ENCODE data around the gene PFN1. TPM values are rescaled to one million over a fixed set of nuclear protein-coding genes. Genes with fewer than 3 reads are reported as not detected.

The PFN1 gene
- total and polyA plus RNA-seq, 2 experiments from 2014 or later: 244 to 706 TPM

- Histone ChIP-seq H2AFZ (peak overlapping the region; percentile 72), H3K27me3 (no peaks in the 10 kb centered on the region), H3K79me2 (peaks cover 38% of the 10 kb centered on the region), H3K4me1 (ENCODE audit: insufficient read depth) (peaks cover 31% of the 10 kb centered on the region), H3K9me3 (ENCODE audit: low read depth) (no peaks in the 10 kb centered on the region), H3K9me2 (replicated peaks; ENCODE audit: insufficient read depth) (no peaks in the 10 kb centered on the region), H3K36me3 (replicated peaks; ENCODE audit: insufficient read depth, low read depth) (no peaks in the 10 kb centered on the region), H4K20me1 (ENCODE audit: insufficient read depth, poor library complexity, severe bottlenecking) (peaks cover 21% of the 10 kb centered on the region), H3K4me2 (peak overlapping the region; percentile 86), H3K4me3 (peak overlapping the region; percentile 61), H3K27ac (peak overlapping the region; percentile 100)
- peak; percentile 92 for DNase-seq (ENCODE audit: low spot score)
- 2% methylated on average over 20 of the region's 75 CpGs for WGBS (ENCODE audit: low lambda C conversion rate, missing lambda C conversion rate)
- TF ChIP-seq EZH2phosphoT487 (IDR thresholded peaks at IDR 0.05; ENCODE audit: low read depth, severe bottlenecking, unreplicated experiment): no peak
- no peak for TF ChIP-seq CTCF (IDR thresholded peaks at IDR 0.05; ENCODE audit: poor library complexity)
- TF ChIP-seq EZH2 (IDR thresholded peaks at IDR 0.05; ENCODE audit: borderline replicate concordance): no peak
Observed at GRCh38 chr17:4949321-4950074, 1.2 kb upstream of the PFN1 start.

- peaks cover 43% of the 10 kb centered on the region for H3K79me2 ChIP-seq
- peak overlapping the region; percentile 100 for H3K27ac ChIP-seq
- H3K4me2 ChIP-seq: peak overlapping the region; percentile 86
- H3K4me1 ChIP-seq (ENCODE audit: insufficient read depth): peaks cover 31% of the 10 kb centered on the region
- no peaks in the 10 kb centered on the region for H3K27me3 ChIP-seq
- H3K36me3 ChIP-seq (replicated peaks; ENCODE audit: insufficient read depth, low read depth): no peaks in the 10 kb centered on the region
- no peaks in the 10 kb centered on the region for H3K9me2 ChIP-seq (replicated peaks; ENCODE audit: insufficient read depth)
- 0% methylated on average over 17 of the region's 40 CpGs for WGBS (ENCODE audit: low lambda C conversion rate, missing lambda C conversion rate)
- H2AFZ ChIP-seq: peak overlapping the region; percentile 72
- peak overlapping the region; percentile 61 for H3K4me3 ChIP-seq
- H3K9me3 ChIP-seq (ENCODE audit: low read depth): no peaks in the 10 kb centered on the region
- DNase-seq (ENCODE audit: low spot score): peak; percentile 97
- H4K20me1 ChIP-seq (ENCODE audit: insufficient read depth, poor library complexity, severe bottlenecking): peaks cover 21% of the 10 kb centered on the region
- TF ChIP-seq CTCF (IDR thresholded peaks at IDR 0.05; ENCODE audit: poor library complexity) (no peak), EZH2phosphoT487 (IDR thresholded peaks at IDR 0.05; ENCODE audit: low read depth, severe bottlenecking, unreplicated experiment) (no peak), EZH2 (IDR thresholded peaks at IDR 0.05; ENCODE audit: borderline replicate concordance) (no peak)
Observed at GRCh38 chr17:4948931-4949320, 596 bp upstream of the PFN1 start.

- Histone ChIP-seq H2AFZ (peak overlapping the region; percentile 54), H4K20me1 (ENCODE audit: insufficient read depth, poor library complexity, severe bottlenecking) (peaks cover 21% of the 10 kb centered on the region), H3K27ac (peak overlapping the region; percentile 100), H3K9me3 (ENCODE audit: low read depth) (no peaks in the 10 kb centered on the region), H3K27me3 (no peaks in the 10 kb centered on the region), H3K4me3 (peak overlapping the region; percentile 91), H3K9me2 (replicated peaks; ENCODE audit: insufficient read depth) (no peaks in the 10 kb centered on the region), H3K4me1 (ENCODE audit: insufficient read depth) (peaks cover 31% of the 10 kb centered on the region), H3K79me2 (peaks cover 47% of the 10 kb centered on the region), H3K4me2 (peak overlapping the region; percentile 86), H3K36me3 (replicated peaks; ENCODE audit: insufficient read depth, low read depth) (no peaks in the 10 kb centered on the region)
- TF ChIP-seq CTCF (IDR thresholded peaks at IDR 0.05; ENCODE audit: poor library complexity) (no peak), EZH2 (IDR thresholded peaks at IDR 0.05; ENCODE audit: borderline replicate concordance) (no peak)
- DNase-seq (ENCODE audit: low spot score): peak; percentile 79
- WGBS (ENCODE audit: low lambda C conversion rate, missing lambda C conversion rate): 0% methylated on average over 24 of the region's 56 CpGs
Observed at GRCh38 chr17:4947411-4948165, 742 bp downstream of the PFN1 start.
